Measurements from ENCODE around the gene SKIC8.
"Not testable (repeated sequence)": the region's sequence is repeated elsewhere in the genome, so short reads cannot be mapped to it uniquely, and the experiment has no call there.

Gene SKIC8

DNA sequence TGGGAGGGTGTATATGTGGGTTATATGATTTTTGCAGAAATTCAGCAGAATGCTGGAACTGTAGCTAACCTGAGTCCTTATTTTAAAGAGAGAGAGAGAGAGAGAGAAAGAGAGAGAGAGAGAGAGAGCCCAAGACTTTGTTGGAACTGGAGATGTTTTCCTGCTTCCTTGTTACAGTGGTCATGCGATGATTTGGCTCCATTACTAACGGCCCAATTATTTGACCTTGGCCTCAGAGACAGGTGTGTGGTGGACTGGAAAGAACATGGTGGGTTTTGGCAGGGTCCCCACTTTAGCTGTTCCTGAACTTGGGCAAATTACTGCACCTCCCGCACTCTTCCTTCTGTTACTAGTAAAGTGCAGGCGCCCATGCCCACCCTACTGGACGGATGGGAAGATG, 50.3 kb downstream of the SKIC8 start:
- no peak for DNase-seq

DNA sequence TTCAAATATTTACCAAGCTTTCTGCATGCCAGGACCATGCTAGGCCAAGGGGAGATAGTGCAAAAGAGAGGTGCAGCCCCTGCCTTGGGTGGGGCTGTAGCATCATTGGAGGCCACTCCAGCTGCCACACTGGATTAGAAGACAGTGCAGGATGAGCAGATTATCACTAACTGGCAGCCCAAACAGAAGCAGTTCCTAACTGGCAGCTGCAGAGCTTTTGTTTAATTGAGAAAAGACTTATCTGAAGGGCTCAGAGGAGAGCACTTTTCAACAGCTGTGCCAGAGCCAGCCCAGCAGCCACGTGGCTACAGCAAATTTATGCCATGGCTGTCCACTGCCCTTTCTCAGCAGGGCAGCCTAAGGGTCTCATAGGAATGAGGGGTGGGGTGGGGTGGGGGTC, 51.5 kb downstream of the SKIC8 start:
- no peak for DNase-seq

DNA sequence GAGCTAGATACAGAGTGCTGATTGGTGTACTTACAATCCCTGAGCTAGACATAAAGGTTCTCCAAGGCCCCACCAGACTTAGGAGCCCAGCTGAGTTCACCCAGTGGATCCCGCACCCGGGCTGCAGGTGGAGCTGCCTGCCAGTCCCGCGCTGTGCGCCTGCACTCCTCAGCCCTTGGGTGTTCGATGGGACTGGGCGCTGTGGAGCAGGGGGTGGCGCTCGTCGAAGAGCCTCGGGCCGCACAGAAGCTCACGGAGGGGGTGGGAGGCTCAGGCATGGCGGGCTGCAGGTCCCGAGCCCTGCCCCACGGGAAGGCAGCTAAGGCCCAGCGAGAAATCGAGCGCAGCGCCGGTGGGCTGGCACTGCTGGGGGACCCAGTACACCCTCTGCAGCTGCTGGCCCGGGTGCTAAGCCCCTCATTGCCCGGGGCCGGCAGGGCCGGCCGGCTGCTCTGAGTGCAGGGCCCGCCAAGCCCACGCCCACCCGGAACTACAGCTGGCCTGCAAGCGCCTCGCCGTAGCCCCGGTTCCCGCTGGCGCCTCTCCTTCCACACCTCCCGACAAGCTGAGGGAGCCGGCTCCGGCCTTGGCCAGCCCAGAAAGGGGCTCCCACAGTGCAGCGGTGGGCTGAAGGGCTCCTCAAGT, 53.3 kb downstream of the SKIC8 start:
- not testable (repeated sequence) for DNase-seq

DNA sequence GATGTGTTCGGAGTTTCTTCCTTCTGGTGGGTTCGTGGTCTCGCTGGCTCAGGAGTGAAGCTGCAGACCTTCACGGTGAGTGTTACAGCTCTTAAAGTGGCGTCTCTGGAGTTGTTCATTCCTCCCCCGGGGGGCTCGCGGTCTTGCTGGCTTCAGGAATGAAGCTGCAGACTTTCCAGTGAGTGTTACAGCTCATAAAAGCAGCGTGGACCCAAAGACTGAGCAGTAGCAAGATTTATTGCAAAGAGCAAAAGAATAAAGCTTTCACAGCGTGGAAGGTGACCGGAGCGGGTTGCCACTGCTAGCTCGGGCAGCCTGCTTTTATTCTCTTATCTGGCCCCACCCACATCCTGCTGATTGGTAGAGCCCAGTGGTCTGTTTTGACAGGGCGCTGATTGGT, 54.0 kb downstream of the SKIC8 start:
- not testable (repeated sequence) for DNase-seq

DNA sequence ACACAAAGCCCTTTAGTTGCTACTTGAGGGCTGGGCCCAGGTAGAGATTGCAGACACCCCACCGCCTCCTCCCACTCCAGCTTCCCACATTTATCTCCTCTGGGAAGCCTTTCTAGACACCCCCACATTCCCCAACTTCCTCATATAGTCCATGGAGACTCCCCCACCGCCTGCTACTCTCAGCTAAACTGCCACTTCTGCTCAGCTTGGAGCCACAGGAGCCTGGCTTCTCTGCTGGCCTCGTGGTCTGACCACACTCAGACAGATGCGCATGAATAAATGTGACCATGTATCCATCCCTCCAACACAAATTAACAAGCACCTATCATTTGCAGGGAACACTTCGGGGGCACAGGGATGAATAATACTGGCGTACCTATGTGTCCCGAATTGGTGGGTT, 54.5 kb downstream of the SKIC8 start:
- no peak for DNase-seq

DNA sequence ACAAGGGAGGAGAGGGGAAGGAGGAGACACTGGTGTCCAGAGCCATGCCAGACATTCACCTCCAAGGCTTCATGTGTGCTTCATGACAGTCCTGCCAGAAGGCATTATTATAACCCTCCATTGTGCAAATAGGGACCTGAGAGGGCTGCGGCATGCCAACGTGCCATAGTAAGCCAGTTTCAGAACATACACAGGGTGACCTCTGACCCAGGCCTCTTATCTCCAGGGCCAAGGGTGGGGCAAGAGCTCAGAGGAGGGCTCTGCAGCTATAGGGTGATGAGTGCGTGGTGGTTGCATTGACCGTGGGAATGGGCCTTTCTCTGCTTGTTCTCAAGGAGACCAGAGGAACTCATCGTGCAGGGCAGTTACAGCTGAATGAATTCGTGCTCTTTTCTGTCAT, 55.3 kb downstream of the SKIC8 start:
- DNase-seq = no peak

GRCh38 chr15:78243491-78243941, 55.9 kb downstream of the SKIC8 start:
- no peak for DNase-seq

GRCh38 chr15:78243058-78243457, 56.4 kb downstream of the SKIC8 start:
- no peak for DNase-seq

GRCh38 chr15:78242128-78242527, 57.3 kb downstream of the SKIC8 start:
- no peak for DNase-seq

DNA sequence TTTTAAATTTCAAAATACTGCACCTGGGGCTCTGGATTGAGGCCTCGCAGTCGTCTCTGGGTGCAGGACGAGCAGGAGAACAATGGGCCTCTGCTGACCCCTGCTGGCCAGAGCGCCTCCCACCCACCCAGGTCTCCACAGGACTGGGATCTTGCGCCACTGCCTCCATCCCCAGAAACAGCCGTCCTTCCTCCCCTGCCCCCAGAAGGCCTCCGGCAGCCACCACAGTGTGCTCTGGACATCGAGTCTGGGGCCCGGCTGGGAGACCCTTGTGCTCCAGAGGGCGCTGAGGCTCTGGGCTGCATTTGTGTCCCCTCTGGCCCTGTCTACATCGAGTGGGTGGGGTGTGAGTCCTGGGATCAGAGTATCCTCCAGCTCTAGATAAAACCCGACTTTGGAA, 58.4 kb downstream of the SKIC8 start:
- peak; percentile 59 for DNase-seq

GRCh38 chr15:78239811-78240210, 59.6 kb downstream of the SKIC8 start:
- no peak for DNase-seq

DNA sequence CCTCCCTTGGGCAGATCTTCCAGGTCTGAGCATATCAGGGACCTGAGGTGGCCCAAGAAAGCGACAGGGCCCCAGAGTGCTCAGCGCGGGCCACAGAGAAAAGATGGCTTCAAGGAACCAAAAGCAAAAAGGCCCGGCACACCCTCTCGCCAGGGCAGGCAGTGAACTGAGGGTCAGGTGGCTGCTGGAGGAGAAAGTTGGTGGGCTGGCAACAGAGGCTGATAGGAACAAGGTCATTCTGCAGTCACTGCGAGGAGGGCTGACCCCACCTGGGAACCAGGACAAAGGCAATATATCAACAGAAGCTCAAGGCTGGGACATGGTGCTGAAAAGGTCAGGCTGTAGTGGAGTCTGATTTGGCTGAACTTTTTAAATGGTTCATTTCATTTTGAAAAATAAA, 62.3 kb downstream of the SKIC8 start:
- DNase-seq = no peak

- DNase-seq = no peak
Measured at GRCh38 chr15:78236491-78236890, 62.9 kb downstream of the SKIC8 start.

GRCh38 chr15:78234515-78235040, 64.8 kb downstream of the SKIC8 start, which contains the start of gene ACSBG1:
Gene ACSBG1 (minus strand): TSS chr15:78234565. CDS start chr15:78234501, 64 bp downstream.
- DNase-seq = no peak

GRCh38 chr15:78233496-78233895, 65.9 kb downstream of the SKIC8 start:
- no peak for DNase-seq
